Fibroblast of lung (primary cell): ENCODE results near the gene CD58.

Experiments used
- CTCF ChIP-seq, 2 donors: IDR thresholded peaks in 1 of 2; conservative IDR thresholded peaks in 1 of 2; 1 replicate in 1 of 2; 2 replicates in 1 of 2; pipeline ENCODE4 v1.5.1; 2011 to 2012; ENCODE audit warnings: low read length in 2 of 2, control low read depth in 1 of 2, inconsistent platforms in 1 of 2, low read depth in 1 of 2, mild to moderate bottlenecking in 1 of 2
- EZH2 ChIP-seq: IDR thresholded peaks from 2 replicates; pipeline ENCODE4 v1.5.1; 2012; ENCODE audit warnings: low read length, control low read depth, mild to moderate bottlenecking; ENCODE audit errors: missing control alignments

- TF ChIP-seq CTCF (conservative IDR thresholded peaks at IDR 0.05 in 1 of 2, IDR thresholded peaks at IDR 0.05 in 1 of 2; ENCODE audit: low read depth in 1 of 2, low read length in 2 of 2) (no peak), EZH2 (no peak)
Observed at GRCh38 chr1:116529681-116530080, 41.1 kb downstream of the CD58 start.
